HG03439 (cell line): ENCODE data around the gene FAAH2.
"Not testable (repeated sequence)": the region's sequence is repeated elsewhere in the genome, so short reads cannot be mapped to it uniquely, and the experiment has no call there.

Source experiments
- ATAC-seq: cut with Tn5 transposase; IDR thresholded peaks from one replicate; pipeline ENCODE4 v1.9.1; 2021; ENCODE audit warnings: mild to moderate bottlenecking, moderate library complexity; ENCODE audit not compliant: unreplicated experiment

The FAAH2 gene

DNA sequence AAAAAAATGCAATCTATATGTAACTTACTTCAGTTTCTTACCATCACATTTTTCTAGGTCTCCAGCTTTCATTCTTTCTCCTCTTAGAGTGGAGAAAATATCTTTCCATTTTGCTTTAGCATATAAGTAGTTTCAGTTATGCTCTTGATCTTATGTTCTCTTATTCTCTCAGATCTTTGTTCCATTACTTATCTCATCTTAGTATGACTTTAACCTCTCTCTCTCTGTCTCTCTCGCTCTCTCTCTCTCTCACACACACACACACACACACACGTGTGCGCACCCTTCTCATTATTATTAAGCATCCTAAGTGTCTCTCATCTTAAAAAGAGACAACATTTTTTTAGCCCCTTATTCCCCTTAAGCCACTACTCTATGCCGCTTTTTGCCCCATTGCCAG lies 92.8 kb downstream of the FAAH2 start:
- no peak for ATAC-seq

DNA sequence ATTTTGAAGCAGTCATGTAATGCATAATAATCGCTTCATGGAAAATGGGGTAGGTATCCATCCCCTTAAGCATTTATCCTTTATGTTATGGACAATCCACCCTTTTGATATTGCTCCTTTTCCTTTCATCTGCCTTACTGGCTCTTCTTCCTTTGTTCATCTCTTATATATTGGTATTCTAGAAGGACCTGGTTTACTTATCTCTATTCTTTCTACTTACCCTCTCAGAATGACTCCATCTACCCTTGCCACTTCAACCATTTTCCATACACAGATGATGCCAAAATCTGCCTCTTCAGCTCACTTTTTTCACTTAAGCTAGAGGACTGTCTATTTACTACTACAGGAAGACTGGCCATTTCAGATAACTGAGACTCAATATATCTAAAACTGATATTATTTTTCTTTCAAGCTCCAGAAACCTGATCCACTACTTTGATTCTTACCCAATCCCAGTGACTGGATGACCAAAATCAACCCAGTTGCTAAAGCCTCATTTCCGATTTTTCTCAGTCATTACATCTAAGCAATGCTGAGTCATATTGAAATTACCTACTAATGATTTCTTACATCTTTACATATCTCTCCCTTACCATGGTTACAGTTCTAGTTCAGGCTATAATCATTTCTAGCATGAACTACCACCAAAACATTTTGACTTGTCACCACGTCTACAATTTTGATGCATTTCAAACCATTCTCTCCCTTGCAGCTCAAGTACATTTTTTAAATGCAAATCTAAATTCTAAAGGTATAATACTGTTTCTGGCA lies 93.7 kb downstream of the FAAH2 start:
- ATAC-seq, result no peak

DNA sequence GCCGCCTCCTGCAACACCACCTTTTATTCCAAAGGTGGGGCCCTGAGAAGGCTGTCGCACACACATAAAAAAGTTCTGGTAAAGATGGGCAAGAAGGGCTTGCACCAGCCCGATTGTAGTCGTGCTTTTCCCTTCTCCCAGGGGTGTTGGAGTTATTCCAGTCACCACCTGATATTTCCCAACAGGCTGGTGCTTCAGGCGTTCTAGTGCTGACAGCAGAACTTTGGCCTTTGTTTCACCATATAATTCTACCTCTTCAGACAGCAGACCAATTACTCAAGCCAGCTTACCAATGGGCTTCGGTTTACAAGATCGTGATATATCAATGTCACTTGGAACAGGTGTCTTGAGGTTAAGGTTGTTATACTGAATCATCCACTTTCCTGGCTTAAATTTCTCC lies 107.7 kb downstream of the FAAH2 start:
- not testable (repeated sequence) for ATAC-seq

DNA sequence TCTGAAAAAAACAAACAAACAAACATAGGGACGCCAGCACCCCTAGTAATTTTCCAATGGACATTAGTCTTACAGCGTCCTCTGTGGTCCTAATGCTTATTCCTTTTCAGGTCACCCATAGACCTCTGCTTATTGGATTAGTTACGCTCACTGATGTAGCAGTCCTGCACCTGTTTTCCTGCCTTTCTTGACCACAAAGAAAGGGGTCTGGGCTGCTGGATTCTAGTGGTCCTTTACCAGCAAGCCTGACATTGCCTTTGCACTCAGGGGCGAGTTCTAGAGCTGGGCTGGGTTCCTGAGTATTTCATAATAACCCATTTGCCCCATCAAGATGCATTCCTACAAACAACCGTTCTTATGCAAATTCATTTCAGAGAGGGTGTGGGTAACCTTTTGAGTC lies 116.7 kb downstream of the FAAH2 start:
- ATAC-seq, result not testable (repeated sequence)

DNA sequence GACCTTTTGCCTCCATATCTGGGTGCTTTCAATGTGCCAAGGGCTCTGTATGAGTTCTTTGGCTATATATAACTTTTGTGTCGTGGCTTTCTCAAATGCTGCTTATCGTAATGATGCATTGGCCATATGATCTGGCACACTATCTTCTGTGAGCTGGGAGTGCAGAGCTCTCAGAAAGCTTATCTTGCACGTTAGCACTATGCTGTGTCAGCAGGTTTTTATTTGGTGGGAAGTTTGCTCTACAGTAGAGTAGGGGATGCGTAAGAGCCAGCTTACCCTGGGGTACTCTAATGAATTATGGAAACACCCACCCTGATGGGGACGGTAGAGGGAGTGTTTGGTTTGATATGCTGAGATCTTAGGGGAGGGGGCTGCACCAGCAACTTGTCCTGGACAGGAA lies 119.6 kb downstream of the FAAH2 start:
- no peak for ATAC-seq

DNA sequence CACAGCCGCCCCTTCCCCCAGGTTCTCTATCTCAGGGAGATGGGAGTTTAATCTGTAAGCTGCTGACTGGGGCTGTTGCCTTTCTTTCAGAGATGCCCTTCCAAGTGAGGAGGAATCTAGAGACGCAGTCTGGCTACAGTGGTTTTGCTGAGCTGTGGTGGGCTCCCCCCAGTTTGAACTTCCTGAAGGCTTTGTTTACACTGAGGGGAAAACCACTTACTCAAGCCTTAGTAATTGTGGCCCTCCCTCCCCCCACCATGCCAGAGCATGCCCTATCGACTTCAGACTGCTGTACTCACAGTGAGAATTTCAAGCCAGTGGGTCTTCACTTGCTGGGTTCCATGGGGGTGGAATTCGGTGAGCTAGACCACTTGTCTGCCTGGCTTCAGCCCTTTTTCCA lies 131.3 kb downstream of the FAAH2 start:
- no peak for ATAC-seq

DNA sequence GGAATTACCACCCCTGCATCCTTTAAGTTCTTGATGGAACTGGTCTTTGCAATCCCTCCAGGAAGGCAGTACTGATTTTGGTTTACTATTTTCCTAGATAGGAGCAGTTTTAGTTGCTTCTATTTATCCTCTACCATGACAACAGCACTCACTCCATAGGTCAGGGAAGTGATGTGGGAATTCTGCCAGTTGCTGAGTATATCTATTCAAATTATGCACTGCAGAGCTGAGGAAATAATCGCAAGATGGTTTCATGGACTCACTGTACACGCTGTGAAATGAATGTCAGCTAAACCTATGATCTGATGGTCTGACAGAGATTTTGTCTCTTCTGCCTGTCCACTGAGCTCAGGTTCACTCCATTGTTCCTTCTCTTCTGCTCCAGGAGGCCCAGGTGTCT lies 135.8 kb downstream of the FAAH2 start:
- no peak for ATAC-seq

DNA sequence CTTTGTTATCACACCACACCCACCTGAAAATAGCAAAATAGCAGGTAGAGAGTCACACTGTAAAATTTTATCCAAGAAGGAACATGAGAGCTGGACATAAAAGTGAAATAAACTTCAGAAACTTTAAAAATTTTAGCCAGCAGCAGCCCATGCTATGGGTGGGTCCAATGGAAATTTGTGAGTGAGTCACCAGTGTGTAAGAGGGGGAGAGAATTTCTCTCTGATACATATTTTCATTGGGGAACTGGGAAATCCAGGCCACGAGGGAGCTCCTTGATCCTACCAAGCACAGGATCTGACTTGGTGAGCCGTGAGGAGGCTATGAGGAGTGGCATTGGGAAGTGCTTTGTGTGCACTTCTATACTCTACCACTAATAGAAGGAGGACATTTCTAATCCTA lies 136.3 kb downstream of the FAAH2 start:
- no peak for ATAC-seq

DNA sequence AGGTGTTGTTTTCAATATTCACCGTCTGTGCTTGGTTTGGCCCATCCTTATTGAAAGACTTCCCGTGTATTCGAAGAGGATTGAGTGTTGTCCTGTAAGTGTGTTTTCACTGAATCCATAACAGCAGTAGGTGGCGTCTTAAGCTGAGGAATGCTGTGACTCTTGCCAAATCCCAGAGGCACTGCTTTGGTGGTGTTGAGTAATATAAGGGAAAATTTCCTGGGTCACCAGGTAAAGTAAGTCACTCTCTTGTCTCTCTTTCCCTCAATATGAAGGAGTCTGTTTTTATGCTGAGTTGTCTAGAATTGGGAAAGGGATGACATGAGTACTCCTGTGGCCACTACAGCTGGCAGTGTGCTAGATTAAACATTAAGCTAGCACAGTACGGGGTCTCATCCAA lies 158.6 kb downstream of the FAAH2 start:
- no peak for ATAC-seq

DNA sequence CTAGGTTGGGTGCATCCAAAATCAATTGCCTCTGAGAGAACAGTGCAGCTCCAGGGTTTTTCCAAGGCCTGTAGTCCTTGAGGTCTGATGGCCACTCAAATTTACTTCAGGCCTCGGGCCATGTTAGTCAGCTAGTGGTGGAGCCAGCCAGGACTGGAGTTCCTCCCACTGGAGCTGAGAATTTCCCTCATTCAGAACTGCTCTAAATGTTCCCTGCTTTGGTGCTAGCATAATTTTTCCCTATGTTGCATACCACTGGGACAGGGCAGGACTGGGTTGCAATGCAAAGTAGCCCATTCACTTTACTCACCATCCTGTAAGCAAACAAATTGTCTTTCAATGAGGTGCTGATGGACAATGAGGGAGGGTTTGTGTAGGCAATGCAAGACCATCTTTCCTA lies 159.3 kb downstream of the FAAH2 start:
- ATAC-seq, result no peak

DNA sequence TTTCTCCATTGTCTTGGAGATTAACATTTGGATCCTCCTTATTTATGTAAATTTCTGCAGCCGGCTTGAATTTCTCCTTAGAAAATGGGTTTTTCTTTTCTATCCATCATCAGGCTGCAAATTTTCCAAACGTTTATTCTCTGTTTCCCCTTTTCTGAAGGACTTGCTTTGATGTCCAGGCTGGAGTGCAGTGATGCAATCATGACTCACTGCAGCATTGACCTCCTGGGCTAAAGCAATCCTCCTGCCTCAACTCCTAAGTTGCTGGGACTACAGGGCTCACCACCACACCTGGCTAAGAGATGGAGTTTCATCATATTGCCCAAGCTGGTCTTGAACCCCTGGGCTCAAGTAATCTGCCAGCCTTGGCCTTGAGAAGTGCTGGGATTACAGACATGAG lies 161.3 kb downstream of the FAAH2 start:
- ATAC-seq, result no peak

DNA sequence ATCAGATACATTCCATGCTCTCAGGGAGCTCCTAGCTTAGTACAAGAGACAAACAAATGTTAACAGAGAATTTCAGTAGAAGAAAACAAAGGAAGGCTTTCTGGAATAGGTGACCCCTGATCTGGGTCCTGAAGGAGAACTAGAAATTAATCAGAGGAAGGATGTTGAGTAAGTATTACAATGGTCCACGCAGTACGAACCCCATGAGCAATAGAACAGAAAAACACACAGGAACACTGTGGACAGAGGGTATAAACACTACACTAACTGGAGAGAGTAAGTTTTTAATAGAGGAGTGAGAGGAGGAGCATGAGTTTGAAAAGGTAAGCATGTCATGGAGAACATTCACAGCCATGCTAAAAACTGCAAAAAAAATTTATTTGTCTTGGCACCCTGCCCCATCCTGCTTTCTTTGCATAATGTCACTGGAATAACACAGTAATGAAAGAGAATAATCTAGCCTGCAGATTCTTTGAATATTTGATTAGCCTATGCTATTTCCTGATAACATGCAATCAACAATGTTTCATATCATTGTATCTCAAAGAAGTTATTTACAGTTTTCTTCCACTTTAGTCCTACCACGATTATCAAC lies 165.0 kb downstream of the FAAH2 start:
- no peak for ATAC-seq

DNA sequence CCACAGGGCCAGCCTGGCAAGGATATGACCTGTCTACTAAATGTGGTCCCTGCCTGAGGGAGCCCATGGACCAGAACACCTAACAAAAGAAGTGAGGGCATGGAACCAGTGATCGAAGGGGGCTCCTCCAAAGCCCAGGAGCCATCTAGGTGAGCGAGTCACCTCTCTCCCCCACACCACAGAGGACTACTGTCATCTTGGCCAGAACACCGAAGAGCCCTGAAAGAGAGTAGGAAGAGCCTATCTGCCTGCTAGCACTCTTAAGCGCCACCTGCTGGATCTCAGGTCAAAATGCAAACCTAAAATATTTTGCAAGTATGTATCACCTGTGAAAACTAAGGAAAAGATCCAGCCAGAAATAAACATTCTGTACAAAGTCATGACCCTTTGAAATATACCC lies 167.4 kb downstream of the FAAH2 start:
- ATAC-seq, result no peak

DNA sequence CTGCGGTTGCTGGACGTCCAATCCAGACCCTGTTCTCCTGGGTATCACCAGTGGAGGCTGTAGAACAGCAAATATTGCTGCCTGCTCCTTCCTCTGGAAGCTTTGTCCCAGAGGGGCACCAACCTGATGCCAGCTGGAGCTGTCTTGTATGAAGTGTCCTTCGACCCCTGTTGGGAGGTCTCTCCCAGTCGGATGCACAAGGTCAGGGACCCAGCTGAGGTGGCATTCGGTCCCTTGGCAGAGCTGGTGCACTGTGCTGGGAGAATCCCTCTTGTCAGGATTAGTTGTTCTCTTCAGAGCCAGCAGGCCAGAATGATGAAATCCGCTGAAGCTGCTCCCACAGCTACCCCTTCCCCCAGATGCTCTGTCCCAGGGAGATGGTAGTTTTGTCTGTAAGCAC lies 195.0 kb downstream of the FAAH2 start:
- no peak for ATAC-seq

DNA sequence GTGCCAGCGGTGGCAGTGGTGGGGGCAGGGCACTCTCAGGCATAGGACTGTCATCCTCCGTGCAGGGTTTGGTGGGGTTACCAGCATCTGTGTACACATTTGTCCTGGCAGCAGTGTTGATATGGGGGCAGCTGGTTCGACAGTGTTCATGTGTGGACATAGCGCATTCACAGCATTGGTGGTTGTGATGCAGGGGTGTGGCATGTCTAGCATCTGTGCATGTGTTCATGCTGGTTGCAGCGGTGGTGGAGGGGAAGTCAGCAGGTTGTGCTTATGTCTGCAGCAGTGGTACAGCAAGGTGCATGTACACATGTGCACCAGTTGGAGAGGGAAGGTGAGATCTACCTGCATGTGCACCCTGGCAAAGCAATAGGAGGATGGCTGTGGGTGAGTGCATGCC lies 230.0 kb downstream of the FAAH2 start:
- ATAC-seq, result no peak

DNA sequence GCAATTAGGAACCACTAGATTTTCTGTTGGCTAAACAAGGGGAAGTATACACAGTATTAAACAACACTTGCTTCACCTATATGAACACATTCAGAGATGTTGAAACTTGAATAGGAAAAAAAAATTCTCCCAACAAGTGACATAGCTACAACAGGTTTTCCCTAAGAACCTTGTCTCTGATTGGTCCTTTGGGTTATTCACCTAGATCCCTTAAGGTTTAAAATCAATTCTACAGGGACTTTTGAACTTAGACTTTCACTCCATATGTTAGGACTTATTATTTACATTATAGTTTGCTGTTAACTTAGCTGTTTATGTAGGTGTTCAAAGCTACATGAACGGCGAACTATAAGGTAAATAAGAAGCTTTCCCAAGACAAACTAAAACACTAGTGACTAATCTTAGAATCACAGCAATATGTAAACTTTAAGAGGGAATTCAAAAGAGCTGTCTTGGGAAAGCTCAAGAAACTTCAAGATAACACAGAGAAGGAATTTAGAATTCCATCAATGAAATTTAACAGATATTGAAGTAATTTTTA lies 233.1 kb downstream of the FAAH2 start:
- no peak for ATAC-seq

DNA sequence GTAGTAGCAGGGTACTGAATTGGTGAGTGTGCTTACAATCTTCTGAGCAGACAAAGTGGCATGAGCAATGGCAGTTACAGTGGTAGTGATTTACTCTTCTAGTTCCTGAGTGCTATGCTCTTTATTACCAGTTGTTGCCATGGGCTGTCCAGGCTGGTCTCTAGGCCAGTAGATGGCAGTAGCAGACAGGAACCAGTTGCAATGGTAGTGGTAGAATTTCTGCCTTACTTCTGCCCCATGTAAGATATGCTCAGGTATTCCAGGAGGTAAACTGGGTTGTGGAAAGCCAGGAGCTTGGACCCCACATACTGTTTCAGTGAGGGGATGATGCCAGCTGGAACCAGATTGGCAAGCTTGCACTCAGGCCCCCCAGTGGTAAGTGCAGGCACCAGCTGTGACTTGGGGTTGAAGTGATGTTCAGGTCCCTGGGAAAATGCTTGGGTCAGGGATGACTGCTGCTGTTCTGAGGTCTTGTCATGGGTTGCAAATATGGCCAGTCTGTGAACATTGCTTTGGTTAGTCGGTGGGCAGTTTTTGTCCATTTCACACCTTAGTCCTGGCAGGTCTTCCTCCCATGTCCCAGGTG lies 242.3 kb downstream of the FAAH2 start:
- ATAC-seq, result no peak
